AG04450 (cell line): ENCODE results near the gene ZNF8. TPM values are rescaled to one million over a fixed set of nuclear protein-coding genes. Genes with fewer than 3 reads are reported as not detected.

Experiments used
- CTCF ChIA-PET: fragments of 300-600, 350-600 bp; formaldehyde crosslinking; extraction: SDS; loops from one replicate; lab custom pipeline; 2022; ENCODE audit warnings: antibody characterized with exemption, inconsistent platforms; lab: Charles Lee
- POLR2A ChIA-PET: fragments of 350-600 bp; formaldehyde crosslinking; extraction: SDS; loops from one replicate; lab custom pipeline; 2021; ENCODE audit warnings: antibody characterized with exemption, inconsistent platforms; lab: Yijun Ruan, JAX
- DNase-seq: peaks from one replicate; pipeline ENCODE4 v3.0.0-alpha.2; 2011; ENCODE audit warnings: low read depth, low spot score
- H3K27ac ChIP-seq: one replicate; pipeline ENCODE4 v1.5.1; 2012; ENCODE audit warnings: low read depth, low read length, control low read depth
- H3K27me3 ChIP-seq: one replicate; pipeline ENCODE4 v1.6.0; 2012; ENCODE audit warnings: low read length; ENCODE audit not compliant: control insufficient read depth, insufficient read depth
- H3K4me3 ChIP-seq: 2 replicates; pipeline ENCODE4 v1.5.1; 2011; ENCODE audit warnings: mild to moderate bottlenecking, low read depth, low read length, control low read depth
- H3K9me3 ChIP-seq: 2 replicates; pipeline ENCODE4 v1.5.1; 2012; ENCODE audit warnings: low read length; ENCODE audit not compliant: control insufficient read depth, insufficient read depth
- CTCF ChIP-seq: IDR thresholded peaks from 2 replicates; pipeline ENCODE4 v1.5.1; 2011; ENCODE audit warnings: low read depth, low read length, control low read depth, inconsistent platforms
- polyA plus RNA-seq: library from polyadenylated mRNA; depleted of rRNA; stranded (reverse); fragments of >200 nt; gene quantifications from 2 replicates; pipeline ENCODE4 v1.2.3, GENCODE V29; 2011

Gene ZNF8
- polyA plus RNA-seq, 1 experiment = 3.2 TPM

GRCh38 chr19:58291943-58292342 lies 13.2 kb downstream of the ZNF8 start:
- Histone ChIP-seq H3K4me3 (no peak overlapping the region), H3K27ac (no peak overlapping the region), H3K9me3 (peaks cover 78% of the 10 kb centered on the region), H3K27me3 (no peaks in the 10 kb centered on the region)
- no peak for TF ChIP-seq CTCF
- no peak for DNase-seq
- CTCF ChIA-PET = no interaction called here
- POLR2A ChIA-PET = no interaction called here

GRCh38 chr19:58294743-58295374 lies 16.1 kb downstream of the ZNF8 start:
- DNase-seq = no peak
- H3K27ac ChIP-seq = no peak overlapping the region
- ChIA-PET CTCF (no interaction called here), POLR2A (no interaction called here)
- no peak overlapping the region for H3K4me3 ChIP-seq
- H3K9me3 ChIP-seq = peaks cover 93% of the 10 kb centered on the region
- no peak for TF ChIP-seq CTCF
- H3K27me3 ChIP-seq = no peaks in the 10 kb centered on the region

GRCh38 chr19:58296104-58296503 lies 17.3 kb downstream of the ZNF8 start:
- no peak for DNase-seq
- ChIA-PET CTCF (interaction anchor here (0.6 kb wide), 1 partner anchor 930 kb away, joined by 4 read pairs; no protein-coding TSS in a partner anchor), POLR2A (no interaction called here)
- Histone ChIP-seq H3K27ac (no peak overlapping the region), H3K9me3 (peaks cover 83% of the 10 kb centered on the region), H3K27me3 (no peaks in the 10 kb centered on the region), H3K4me3 (no peak overlapping the region)
- TF ChIP-seq CTCF = no peak

GRCh38 chr19:58300620-58301019 lies 21.9 kb downstream of the ZNF8 start:
- no peak for TF ChIP-seq CTCF
- CTCF ChIA-PET = no interaction called here
- POLR2A ChIA-PET = interaction anchor here (0.9 kb wide), 1 partner anchor 22 kb away, joined by 3 read pairs; the partner anchor contains the start of gene ZNF8
- Histone ChIP-seq H3K27ac (no peak overlapping the region), H3K4me3 (no peak overlapping the region), H3K27me3 (no peaks in the 10 kb centered on the region), H3K9me3 (peaks cover 46% of the 10 kb centered on the region)
- DNase-seq = no peak

GRCh38 chr19:58304255-58304654 lies 25.5 kb downstream of the ZNF8 start:
- H3K4me3 ChIP-seq = no peak overlapping the region
- no peak overlapping the region for H3K27ac ChIP-seq
- H3K27me3 ChIP-seq = no peaks in the 10 kb centered on the region
- DNase-seq = no peak
- ChIA-PET CTCF (interaction anchor here (0.5 kb wide), 1 partner anchor 149 kb away, joined by 3 read pairs; no protein-coding TSS in a partner anchor), POLR2A (no interaction called here)
- peaks cover 13% of the 10 kb centered on the region for H3K9me3 ChIP-seq
- no peak for TF ChIP-seq CTCF
